Muscle of leg (tissue), 11 donors: Measurements from ENCODE around the gene LRRC59. TPM values are rescaled to one million over a fixed set of nuclear protein-coding genes. Genes with fewer than 3 reads are reported as not detected.
A peak's percentile ranks its signal among the peaks of the same experiment; 100 is the strongest.

ENCODE experiments used
- DNase-seq: peaks from one replicate; pipeline ENCODE4 v3.0.0; 2013
- H3K27ac ChIP-seq: one replicate; pipeline ENCODE4 v1.5.1; 2013; ENCODE audit warnings: mild to moderate bottlenecking, low read length, control low read depth
- H3K27me3 ChIP-seq: one replicate; pipeline ENCODE4 v1.6.1; 2013; ENCODE audit warnings: low read length; ENCODE audit not compliant: control insufficient read depth, insufficient read depth
- H3K36me3 ChIP-seq: one replicate; pipeline ENCODE4 v1.6.1; 2013; ENCODE audit warnings: low read length; ENCODE audit not compliant: control insufficient read depth, insufficient read depth
- H3K4me1 ChIP-seq: one replicate; pipeline ENCODE4 v1.6.1; 2013; ENCODE audit warnings: low read length; ENCODE audit not compliant: control insufficient read depth, insufficient read depth
- H3K4me3 ChIP-seq: one replicate; pipeline ENCODE4 v1.5.1; 2013; ENCODE audit warnings: low read length, control low read depth
- H3K9me3 ChIP-seq: replicated peaks from 2 replicates; pipeline ENCODE4 v1.6.1; 2013; ENCODE audit warnings: low read depth, low read length; ENCODE audit not compliant: control insufficient read depth
- WGBS: methylation state at CpG from one replicate; pipeline ENCODE4 v1.1.5; 2013; ENCODE audit warnings: missing lambda C conversion rate; ENCODE audit not compliant: insufficient coverage; 5-methylcytosine and 5-hydroxymethylcytosine counted together
- polyA plus RNA-seq, 8 donors: library from polyadenylated mRNA; unstranded; fragments of 120-200 nt; gene quantifications; one replicate each; pipeline versions ENCODE4 v1.2.1 to v1.2.3, GENCODE V29; 2013; ENCODE audit warnings: inconsistent platforms in 1 of 8, low replicate concordance in 1 of 8; ENCODE audit not compliant: insufficient read length in 8 of 8, insufficient read depth in 1 of 8
- total RNA-seq: library from RNA; stranded (reverse); fragments of 120-200 nt; gene quantifications from one replicate; pipeline ENCODE4 v1.2.4, GENCODE V29; 2013

LRRC59 gene
- total and polyA plus RNA-seq, 9 donors, result 41.7 to 84.2 (median 59.9) TPM

GRCh38 chr17:50373705-50374104 is 23.6 kb downstream of the LRRC59 start:
- Histone ChIP-seq H3K9me3 (no peaks in the 10 kb centered on the region), H3K27ac (no peak overlapping the region), H3K27me3 (no peaks in the 10 kb centered on the region), H3K4me3 (no peak overlapping the region), H3K4me1 (peaks cover 14% of the 10 kb centered on the region), H3K36me3 (peaks cover 31% of the 10 kb centered on the region)
- WGBS, result no CpG with 5 or more reads among the region's 2 CpGs
- no peak for DNase-seq

GRCh38 chr17:50372758-50373556 is 24.4 kb downstream of the LRRC59 start, which contains the start of the genes EME1 and MRPL27:
TSS of gene EME1 (plus strand) at chr17:50373229. CDS start at chr17:50375209, 1,980 bp downstream.
TSS of gene MRPL27 (minus strand) at chr17:50373184. CDS start at chr17:50373170, 14 bp downstream.
- Histone ChIP-seq H3K27ac (peak within 1 kb of the TSS; percentile 94), H3K9me3 (no peaks in the 10 kb centered on the region), H3K4me1 (peaks cover 14% of the 10 kb centered on the region), H3K4me3 (peak within 1 kb of the TSS; percentile 79), H3K27me3 (no peaks in the 10 kb centered on the region), H3K36me3 (peaks cover 30% of the 10 kb centered on the region)
- WGBS, result 0% methylated on average over 38 of the region's 42 CpGs
- DNase-seq, result peak; percentile 96

GRCh38 chr17:50372222-50372757 is 25.0 kb downstream of the LRRC59 start:
- Histone ChIP-seq H3K36me3 (peaks cover 36% of the 10 kb centered on the region), H3K27me3 (no peaks in the 10 kb centered on the region), H3K9me3 (no peaks in the 10 kb centered on the region), H3K4me1 (peaks cover 14% of the 10 kb centered on the region), H3K27ac (peak overlapping the region; percentile 94), H3K4me3 (peak overlapping the region; percentile 79)
- DNase-seq, result no peak
- 6% methylated on average over 10 of the region's 14 CpGs for WGBS

GRCh38 chr17:50371526-50371925 is 25.8 kb downstream of the LRRC59 start:
- Histone ChIP-seq H3K4me3 (no peak overlapping the region), H3K36me3 (peaks cover 42% of the 10 kb centered on the region), H3K4me1 (peaks cover 14% of the 10 kb centered on the region), H3K9me3 (no peaks in the 10 kb centered on the region), H3K27me3 (no peaks in the 10 kb centered on the region), H3K27ac (no peak overlapping the region)
- 100% methylated on average over 2 of the region's 2 CpGs for WGBS
- DNase-seq, result no peak

GRCh38 chr17:50370052-50370451 is 27.3 kb downstream of the LRRC59 start:
- H3K9me3 ChIP-seq, result no peaks in the 10 kb centered on the region
- peaks cover 48% of the 10 kb centered on the region for H3K36me3 ChIP-seq
- H3K27me3 ChIP-seq, result no peaks in the 10 kb centered on the region
- H3K4me1 ChIP-seq, result peaks cover 14% of the 10 kb centered on the region
- H3K27ac ChIP-seq, result no peak overlapping the region
- no peak for DNase-seq
- H3K4me3 ChIP-seq, result no peak overlapping the region
- 100% methylated on average over 1 of the region's 5 CpGs for WGBS

- Histone ChIP-seq H3K4me1 (peaks cover 23% of the 10 kb centered on the region), H3K36me3 (peaks cover 49% of the 10 kb centered on the region), H3K4me3 (no peak overlapping the region), H3K9me3 (no peaks in the 10 kb centered on the region), H3K27ac (no peak overlapping the region), H3K27me3 (no peaks in the 10 kb centered on the region)
- no CpG with 5 or more reads among the region's 1 CpG for WGBS
- no peak for DNase-seq
Measured at GRCh38 chr17:50367401-50367800, 29.9 kb downstream of the LRRC59 start.

- Histone ChIP-seq H3K4me1 (peaks cover 11% of the 10 kb centered on the region), H3K27ac (no peak overlapping the region), H3K27me3 (no peaks in the 10 kb centered on the region), H3K4me3 (no peak overlapping the region), H3K36me3 (peaks cover 56% of the 10 kb centered on the region), H3K9me3 (no peaks in the 10 kb centered on the region)
- WGBS, result 91% methylated on average over 13 of the region's 14 CpGs
- no peak for DNase-seq
Measured at GRCh38 chr17:50365649-50366393, 31.5 kb downstream of the LRRC59 start.

- 0% methylated on average over 1 of the region's 2 CpGs for WGBS
- peaks cover 57% of the 10 kb centered on the region for H3K36me3 ChIP-seq
- H3K9me3 ChIP-seq, result no peaks in the 10 kb centered on the region
Measured at GRCh38 chr17:50365165-50365564, 32.2 kb downstream of the LRRC59 start.

GRCh38 chr17:50364715-50365114 is 32.6 kb downstream of the LRRC59 start:
- Histone ChIP-seq H3K4me1 (peaks cover 11% of the 10 kb centered on the region), H3K9me3 (no peaks in the 10 kb centered on the region), H3K4me3 (no peak overlapping the region), H3K27me3 (no peaks in the 10 kb centered on the region), H3K27ac (no peak overlapping the region), H3K36me3 (peaks cover 57% of the 10 kb centered on the region)
- no peak for DNase-seq
- 62% methylated on average over 5 of the region's 9 CpGs for WGBS

More at GRCh38 chr17:50365165-50365564, 32.2 kb downstream of the LRRC59 start:
- no peak overlapping the region for H3K27ac ChIP-seq
- no peaks in the 10 kb centered on the region for H3K27me3 ChIP-seq
- DNase-seq, result no peak
- H3K4me1 ChIP-seq, result peaks cover 11% of the 10 kb centered on the region
- H3K4me3 ChIP-seq, result no peak overlapping the region

GRCh38 chr17:50364061-50364458 is 33.3 kb downstream of the LRRC59 start:
- WGBS, result 63% methylated on average over 4 of the region's 4 CpGs
- peaks cover 61% of the 10 kb centered on the region for H3K36me3 ChIP-seq

More at GRCh38 chr17:50364061-50364458, 33.3 kb downstream of the LRRC59 start:
- Histone ChIP-seq H3K27me3 (no peaks in the 10 kb centered on the region), H3K9me3 (no peaks in the 10 kb centered on the region), H3K4me3 (no peak overlapping the region), H3K27ac (no peak overlapping the region), H3K4me1 (peaks cover 11% of the 10 kb centered on the region)
- DNase-seq, result no peak
